NCI-H1092 (cell line): Measurements from ENCODE around the gene DGKA.
"Not testable (repeated sequence)": the region's sequence is repeated elsewhere in the genome, so short reads cannot be mapped to it uniquely, and the experiment has no call there.

Experiments
- DNase-seq: peaks from one replicate; lab custom pipeline; 2025; lab: John Stamatoyannopoulos, UW

Gene DGKA

GRCh38 chr12:55969356-55969755, 38.4 kb downstream of the DGKA start:
- DNase-seq, result no peak

GRCh38 chr12:55970775-55971174, 39.8 kb downstream of the DGKA start:
- DNase-seq, result no peak

GRCh38 chr12:55972042-55972441, 41.1 kb downstream of the DGKA start:
- no peak for DNase-seq

GRCh38 chr12:55972456-55972855, 41.5 kb downstream of the DGKA start:
- no peak for DNase-seq

GRCh38 chr12:55972911-55973598, 42.1 kb downstream of the DGKA start:
- no peak for DNase-seq

GRCh38 chr12:55973599-55974307, 42.8 kb downstream of the DGKA start, which contains the start of gene RAB5B:
TSS of gene RAB5B (plus strand) at chr12:55974078. CDS start at chr12:55986961, 12,883 bp downstream.
- peak; percentile 99 for DNase-seq

GRCh38 chr12:55974308-55974730, 43.4 kb downstream of the DGKA start:
- no peak for DNase-seq

- DNase-seq, result no peak
These were observed 47.4 kb downstream of the DGKA start for GRCh38 chr12:55978393-55978792.

GRCh38 chr12:55979069-55979468, 48.1 kb downstream of the DGKA start:
- no peak for DNase-seq

GRCh38 chr12:55981882-55982281, 50.9 kb downstream of the DGKA start:
- not testable (repeated sequence) for DNase-seq

- DNase-seq, result no peak
These were observed 51.5 kb downstream of the DGKA start for GRCh38 chr12:55982319-55982936.

GRCh38 chr12:55983232-55983842, 52.4 kb downstream of the DGKA start:
- no peak for DNase-seq

- no peak for DNase-seq
These were observed 53.9 kb downstream of the DGKA start for GRCh38 chr12:55984861-55985260.

GRCh38 chr12:55985341-55985740, 54.4 kb downstream of the DGKA start:
- DNase-seq, result no peak

- DNase-seq, result not testable (repeated sequence)
These were observed 55.0 kb downstream of the DGKA start for GRCh38 chr12:55985976-55986375.

GRCh38 chr12:55991110-55991509, 60.1 kb downstream of the DGKA start:
- no peak for DNase-seq

GRCh38 chr12:55993230-55993853, 62.4 kb downstream of the DGKA start:
- DNase-seq, result no peak

GRCh38 chr12:55995366-55995765, 64.4 kb downstream of the DGKA start:
- no peak for DNase-seq

- DNase-seq, result peak; percentile 13
These were observed 65.3 kb downstream of the DGKA start for GRCh38 chr12:55996201-55996714.

GRCh38 chr12:55996715-55997534, 66.0 kb downstream of the DGKA start, which contains the start of gene SUOX:
TSS of gene SUOX (plus strand) at chr12:55997276. CDS start at chr12:56002222, 4,946 bp downstream.
- peak; percentile 80 for DNase-seq

GRCh38 chr12:55997535-55997859, 66.5 kb downstream of the DGKA start:
- DNase-seq, result no peak
